CD4-positive, alpha-beta T cell treated with Interleukin-1 beta for 1 hour (primary cell): ENCODE data around the gene ZMIZ2.
A peak's percentile ranks its signal among the peaks of the same experiment; 100 is the strongest.
"Not testable (repeated sequence)": the region's sequence is repeated elsewhere in the genome, so short reads cannot be mapped to it uniquely, and the experiment has no call there.

ENCODE experiments used
- DNase-seq, 2 donors: peaks; one replicate each; pipeline ENCODE4 v3.0.0-alpha.2; 2020 to 2022

The ZMIZ2 gene

DNA sequence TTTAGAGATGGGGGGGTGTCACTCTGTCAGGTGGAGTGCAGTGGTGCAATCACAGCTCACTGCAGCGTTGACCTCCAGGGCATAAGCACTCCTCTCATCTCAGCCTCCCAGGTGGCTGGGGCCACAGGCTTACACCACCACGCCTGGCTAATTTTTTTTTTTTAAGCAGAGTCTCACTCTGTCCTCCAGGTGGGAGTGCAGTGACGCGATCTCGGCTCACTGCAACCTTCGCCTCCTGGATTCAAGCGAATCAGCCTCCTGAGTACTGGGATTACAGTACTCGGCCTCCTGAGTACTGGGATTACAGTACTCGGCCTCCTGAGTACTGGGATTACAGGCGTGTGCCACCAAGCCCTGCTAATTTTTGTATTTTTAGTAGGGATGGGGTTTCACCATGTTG lies 24.2 kb downstream of the ZMIZ2 start:
- DNase-seq, result no peak

DNA sequence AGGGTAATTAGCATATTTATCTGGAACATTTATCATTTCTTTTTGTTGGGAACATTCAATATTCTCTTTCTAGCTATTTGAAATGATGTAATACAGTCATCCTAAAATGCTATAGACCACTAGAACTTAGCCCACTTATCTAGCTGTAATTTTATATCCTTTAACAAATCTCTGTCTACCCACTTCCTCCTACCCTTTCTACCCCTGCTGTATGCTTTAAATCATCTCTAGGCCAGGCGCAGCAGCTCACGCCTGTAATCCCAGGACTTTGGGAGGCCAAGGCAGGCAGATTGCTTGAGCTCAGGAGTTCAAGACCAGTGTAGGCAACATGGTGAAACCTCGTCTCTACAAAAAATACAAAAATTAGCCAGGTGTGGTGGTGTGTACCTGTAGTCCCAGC lies 25.8 kb downstream of the ZMIZ2 start:
- DNase-seq, result not testable (repeated sequence)

DNA sequence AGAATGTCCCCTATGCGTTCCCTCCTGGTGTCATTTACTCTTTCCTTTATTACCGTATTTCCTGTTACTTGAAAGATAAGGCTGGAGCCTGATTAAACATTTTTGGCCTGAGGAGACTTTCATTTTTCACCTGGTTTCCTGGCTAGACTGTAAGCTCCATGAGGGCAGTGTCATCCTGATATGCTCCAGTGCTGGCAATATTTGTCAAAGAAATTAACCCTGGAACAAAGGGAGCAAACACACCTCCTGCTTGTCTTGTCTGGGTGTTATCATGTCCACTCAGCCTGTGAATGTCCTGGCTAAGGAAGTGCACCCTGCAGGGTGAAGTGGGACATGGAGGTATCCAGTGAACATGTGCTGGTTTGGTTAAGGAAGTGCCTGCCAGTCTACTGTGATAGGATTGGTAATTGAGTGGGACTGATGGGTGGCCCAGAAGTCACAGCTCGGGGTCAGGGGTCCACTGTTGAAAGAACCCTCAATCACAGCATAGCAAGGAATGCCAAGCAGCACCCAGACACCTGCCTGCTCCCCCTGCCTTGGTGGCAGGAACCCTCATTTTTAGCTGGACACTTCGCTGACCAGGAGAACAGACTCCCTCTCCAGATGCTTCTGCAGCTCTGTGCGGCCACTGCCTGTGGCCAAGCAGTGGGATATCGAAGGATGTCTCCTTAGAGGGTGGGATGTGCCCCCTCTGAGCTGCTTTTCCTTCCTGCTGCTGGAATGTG lies 26.9 kb downstream of the ZMIZ2 start:
- no peak for DNase-seq

DNA sequence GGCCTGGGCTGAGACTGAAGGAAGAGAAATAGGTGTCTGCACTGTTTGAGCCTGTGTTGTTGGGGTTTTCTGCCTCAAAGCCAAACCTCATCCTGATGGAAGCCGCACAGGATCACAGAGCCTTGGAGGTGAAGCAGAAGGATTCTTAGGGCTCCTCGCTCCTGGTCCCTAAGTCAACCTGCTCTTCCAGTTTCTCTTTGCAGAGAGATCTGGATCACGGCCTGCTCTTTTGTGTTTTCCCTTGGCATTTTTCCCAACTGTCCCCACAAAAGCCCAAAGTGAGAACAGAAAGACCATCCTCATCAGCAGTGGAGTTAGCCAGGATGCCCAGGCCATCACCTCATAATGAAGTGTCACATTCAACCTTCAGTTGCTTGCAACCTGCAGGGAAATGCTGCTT lies 27.6 kb downstream of the ZMIZ2 start:
- no peak for DNase-seq

DNA sequence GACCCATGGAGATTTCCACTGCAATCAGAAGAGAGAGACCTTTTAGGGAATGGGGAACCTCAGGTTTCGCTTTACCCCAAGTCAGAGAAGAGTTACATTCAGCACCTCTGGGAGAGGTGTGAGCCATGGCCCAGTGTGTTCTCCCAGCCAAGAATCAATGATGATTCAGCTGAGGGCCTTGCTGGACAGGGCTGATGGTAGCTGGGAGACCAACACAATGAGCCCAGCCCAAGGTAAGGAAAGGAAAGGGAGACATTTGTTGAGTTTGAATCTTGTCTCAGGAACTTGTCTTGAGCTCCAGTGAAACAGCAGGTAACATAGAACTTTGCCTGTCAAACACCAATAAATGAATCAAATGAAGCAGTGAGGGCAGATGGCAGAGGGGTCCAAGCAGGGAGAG lies 33.8 kb downstream of the ZMIZ2 start:
- no peak for DNase-seq

DNA sequence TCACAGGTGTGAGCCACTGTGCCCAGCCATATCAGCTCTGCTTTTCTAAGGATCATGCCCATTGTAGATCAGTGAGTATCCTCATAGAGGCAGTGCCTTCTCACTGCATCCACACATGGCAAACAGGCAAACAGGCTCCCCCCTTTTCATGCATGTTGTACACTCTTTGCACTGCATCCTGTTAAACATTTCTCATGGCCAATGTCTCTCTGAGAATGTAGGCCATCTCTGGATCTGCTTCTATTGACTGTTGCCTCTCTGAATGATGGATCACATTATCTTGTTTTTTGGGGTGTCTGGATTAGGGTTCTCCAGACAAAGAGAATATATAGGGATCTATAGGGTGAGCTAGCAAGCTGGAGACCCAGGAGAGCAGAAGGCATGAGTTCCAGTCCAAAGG lies 34.8 kb downstream of the ZMIZ2 start:
- no peak for DNase-seq

DNA sequence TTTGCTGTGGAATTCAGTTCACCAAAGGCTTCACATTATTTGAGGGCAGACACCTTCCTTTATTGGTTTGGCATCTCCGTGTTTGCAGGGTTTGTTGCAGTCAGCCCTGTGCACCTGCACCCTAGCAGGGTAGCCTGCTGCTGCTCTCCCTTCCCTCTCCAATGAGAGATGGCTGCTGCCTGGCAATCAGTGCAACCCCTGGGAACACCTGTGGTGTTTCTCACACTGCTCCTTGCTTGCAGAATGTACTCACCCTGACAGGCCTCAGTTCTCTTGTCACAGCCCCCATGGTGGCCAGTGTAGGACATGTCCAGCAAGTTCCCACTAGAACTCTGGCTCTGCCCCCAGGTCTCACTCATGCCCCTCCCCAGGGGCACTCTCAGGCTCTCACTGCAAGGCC lies 35.7 kb downstream of the ZMIZ2 start:
- DNase-seq, result no peak

DNA sequence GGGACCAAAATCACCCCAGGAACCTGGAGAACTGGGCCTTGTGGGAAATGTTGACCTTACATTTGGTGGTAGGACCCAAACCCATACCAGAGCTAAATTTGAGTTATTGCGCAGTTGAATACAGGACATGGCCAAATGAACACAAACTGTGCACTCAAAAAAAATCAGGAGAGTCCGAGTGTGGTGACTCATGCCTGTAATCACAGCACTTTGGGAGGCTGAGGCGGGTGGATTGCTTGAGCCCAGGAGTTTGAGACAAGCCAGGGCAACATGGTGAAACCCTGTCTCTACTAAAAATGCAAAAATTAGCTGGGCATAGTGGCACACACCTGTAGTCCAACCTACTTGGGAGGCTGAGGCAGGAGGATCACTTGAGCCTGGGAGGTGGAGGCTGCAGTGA lies 36.6 kb downstream of the ZMIZ2 start:
- DNase-seq, result not testable (repeated sequence)

DNA sequence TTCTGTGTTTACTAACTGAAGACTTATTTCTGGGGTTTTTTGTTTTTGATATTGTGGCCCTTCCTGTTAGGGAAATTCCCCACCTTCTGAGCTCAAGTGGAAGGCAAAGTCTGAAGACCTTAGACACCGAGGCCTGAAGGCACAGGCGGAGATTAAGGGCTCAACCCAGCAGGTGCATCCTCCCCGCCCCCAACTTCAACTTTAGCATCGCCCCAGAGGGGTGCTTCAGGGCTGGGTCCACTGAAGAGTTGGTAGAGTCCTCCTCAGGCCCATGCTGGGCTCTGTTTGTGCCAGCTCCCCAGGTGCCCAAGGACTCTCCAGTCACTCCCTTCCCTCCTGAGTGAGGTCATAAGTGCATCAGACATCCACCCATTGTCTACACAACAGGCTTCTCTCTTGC lies 38.4 kb downstream of the ZMIZ2 start:
- DNase-seq, result peak in 1 of 2 donors; percentile 46

DNA sequence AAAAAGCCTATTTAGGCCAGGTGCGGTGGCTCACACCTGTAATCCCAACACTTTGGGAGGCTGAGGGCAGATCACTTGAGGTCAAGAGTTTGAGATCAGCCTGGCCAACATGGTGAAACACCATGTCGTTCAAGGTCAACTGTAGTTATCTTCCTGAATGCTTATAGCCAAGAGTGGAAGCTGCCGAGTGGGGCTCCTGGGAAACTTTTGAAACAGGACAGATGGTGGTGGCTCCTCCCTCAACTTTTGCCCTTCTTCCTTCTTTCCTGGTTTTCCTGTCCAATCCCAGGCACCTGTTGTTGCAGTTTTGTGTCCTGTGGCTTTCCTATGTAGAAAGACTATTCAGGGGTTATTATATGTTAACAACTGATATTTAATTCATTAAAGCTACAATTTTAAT lies 39.1 kb downstream of the ZMIZ2 start:
- DNase-seq, result no peak

DNA sequence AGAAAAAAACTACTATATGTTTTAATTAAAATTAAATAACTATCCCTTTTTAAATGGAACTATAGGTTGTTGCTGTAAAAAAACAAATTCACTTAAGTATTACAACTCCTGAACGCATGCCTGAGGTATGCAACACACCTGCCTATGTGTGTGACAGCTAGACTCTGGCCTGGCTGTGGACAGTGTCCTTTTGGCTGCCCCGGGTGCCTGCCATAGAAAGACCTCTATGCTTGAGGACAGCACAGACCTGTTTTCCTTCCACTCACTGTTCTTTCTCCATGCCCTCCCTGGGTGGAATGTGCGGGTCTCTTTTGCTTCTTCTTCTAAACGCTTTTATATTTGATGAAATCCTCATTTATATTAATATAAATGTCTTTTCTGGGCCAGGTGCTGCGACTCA lies 41.3 kb downstream of the ZMIZ2 start:
- no peak for DNase-seq

DNA sequence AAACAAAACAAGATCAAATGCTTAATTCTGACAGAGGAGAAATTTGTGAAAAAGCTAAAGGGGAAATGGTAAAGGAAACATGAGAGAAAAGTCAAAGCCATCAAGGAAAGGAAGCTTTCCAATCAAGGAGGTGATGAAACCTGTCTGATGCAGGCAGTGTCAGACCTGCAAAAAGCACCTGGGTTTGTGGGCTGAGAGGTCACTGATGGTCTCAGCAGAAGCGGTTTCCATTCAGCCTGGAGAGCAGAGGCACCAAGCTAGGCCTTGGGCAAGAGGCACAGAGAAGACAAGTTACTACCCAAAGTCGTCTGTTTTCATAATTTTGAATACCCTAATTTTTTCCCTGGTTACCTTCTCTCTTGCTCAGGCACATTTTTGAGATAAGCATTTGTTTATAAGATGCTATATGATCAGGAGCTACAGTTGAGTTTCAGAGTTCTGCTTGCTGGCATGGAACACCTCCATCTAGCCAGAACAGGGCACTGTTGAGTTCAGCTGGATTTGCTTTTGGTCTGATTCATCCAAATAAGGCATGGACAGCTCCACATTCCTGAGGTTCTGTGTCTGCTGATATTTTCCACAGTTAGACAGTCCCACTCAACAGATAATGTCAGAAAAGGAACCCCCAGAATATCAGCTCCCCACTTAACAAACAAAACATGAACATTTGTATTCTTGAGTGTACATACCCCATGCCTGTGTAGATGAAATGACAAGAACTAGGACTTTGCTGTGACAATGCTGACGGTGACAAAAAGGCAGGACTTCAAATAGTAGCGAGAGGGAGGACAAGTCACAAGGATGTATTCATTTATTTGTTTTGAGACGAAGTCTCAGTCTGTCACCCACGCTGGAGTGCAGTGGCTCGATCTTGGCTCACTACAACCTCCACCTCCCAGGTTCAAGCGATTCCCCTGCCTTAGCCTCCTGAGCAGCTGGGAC lies 42.9 kb downstream of the ZMIZ2 start:
- DNase-seq, result no peak

DNA sequence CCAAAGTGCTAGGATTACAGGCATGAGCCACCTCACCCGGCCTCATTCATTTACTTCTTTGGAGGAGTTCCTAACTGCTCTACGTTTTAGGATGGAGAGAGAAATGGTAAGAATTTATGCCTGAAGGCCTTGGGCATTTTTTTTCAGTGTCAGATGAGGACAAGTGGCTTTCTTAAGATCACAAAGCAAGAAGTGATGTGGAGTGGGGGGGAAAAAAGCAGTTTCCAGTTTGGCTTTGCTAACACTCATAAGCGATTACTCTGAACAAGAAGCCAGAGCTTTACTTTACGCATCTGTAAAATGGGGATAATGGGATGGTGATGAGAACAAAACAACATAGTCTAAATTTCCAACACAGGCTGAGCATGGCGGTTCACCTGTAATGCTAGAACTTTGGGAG lies 45.3 kb downstream of the ZMIZ2 start:
- no peak for DNase-seq

DNA sequence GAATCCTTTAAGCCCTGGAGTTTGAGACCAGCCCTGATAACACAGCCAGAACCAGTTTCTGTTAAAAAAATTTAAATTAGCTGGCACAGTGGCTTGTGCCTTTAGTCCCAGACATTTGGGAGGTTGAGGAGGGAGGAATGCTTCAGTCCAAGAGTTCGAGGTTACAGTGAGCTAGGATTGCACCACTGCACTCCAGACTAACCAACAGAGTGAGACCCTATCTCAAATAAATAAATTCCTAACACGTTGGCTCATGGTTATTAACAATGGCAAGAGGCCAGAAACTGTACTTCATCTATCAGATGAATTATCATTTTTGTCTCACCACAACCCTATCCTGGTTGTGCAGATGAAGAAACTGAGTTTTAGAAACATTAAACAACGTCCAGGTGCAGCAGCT lies 45.7 kb downstream of the ZMIZ2 start:
- no peak for DNase-seq

DNA sequence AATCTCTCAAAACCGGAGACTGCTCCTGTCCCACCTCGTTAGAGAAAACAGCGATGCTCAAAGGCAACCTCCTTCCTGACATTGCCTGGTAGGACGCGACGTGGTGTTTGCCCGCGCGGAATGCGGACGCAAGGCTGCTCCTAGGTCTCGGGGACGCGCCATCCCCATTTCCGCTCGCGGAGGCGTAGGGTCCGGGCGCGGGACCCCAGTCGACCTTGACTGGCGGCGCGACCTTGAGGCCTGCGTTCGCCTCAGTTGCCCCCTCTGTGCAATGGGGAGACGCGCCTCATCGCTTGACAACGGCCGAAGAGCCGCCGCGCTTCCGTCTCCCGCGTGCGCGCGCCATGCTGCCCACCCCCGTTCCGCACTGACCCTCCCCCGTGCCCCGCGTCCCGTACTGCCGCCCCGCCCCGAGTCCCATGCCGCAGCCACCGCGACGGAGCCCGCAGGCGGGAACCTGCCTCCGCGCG lies 47.4 kb downstream of the ZMIZ2 start:
- DNase-seq, result no peak

DNA sequence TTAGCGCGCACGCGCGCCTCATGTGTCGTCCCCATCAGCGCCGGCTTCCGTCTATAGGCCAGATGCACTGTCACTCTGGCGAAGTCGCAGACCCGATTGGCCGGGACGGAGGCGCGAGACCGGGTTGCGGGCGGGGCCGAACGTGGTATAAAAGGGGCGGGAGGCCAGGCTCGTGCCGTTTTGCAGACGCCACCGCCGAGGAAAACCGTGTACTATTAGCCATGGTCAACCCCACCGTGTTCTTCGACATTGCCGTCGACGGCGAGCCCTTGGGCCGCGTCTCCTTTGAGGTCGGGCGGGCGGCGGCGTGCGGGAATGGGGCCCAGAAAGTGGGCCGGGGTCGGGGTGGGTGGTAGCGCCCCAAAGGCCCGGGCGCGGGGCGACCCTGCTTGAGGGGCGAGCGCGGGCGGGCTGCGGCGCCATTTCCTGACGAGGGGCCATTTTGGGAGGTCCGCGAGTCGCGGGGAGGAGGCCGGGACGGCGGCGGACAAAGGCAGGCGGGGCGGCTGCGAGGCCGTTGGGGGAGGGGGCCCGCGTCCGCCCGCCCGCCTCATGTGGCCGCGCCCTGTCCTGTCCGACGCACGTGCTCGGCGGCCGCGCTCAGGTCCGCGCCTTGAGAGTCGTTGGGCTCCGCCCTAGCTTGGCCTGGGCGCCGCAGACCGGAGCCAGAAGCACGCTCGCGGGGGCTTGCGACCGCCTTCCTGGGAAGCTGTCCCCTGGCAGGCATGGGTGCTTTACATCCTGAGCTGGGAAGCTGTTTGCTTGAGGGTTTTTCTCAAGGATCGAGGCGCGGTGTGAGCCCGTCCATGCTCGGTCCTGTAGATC lies 48.1 kb downstream of the ZMIZ2 start, which contains the start of gene PPIA:
PPIA (plus strand) TSS at position 178 of the 825 bp plus-strand sequence; CDS start at position 222, 44 bp downstream.
- peak; percentile 99 for DNase-seq

DNA sequence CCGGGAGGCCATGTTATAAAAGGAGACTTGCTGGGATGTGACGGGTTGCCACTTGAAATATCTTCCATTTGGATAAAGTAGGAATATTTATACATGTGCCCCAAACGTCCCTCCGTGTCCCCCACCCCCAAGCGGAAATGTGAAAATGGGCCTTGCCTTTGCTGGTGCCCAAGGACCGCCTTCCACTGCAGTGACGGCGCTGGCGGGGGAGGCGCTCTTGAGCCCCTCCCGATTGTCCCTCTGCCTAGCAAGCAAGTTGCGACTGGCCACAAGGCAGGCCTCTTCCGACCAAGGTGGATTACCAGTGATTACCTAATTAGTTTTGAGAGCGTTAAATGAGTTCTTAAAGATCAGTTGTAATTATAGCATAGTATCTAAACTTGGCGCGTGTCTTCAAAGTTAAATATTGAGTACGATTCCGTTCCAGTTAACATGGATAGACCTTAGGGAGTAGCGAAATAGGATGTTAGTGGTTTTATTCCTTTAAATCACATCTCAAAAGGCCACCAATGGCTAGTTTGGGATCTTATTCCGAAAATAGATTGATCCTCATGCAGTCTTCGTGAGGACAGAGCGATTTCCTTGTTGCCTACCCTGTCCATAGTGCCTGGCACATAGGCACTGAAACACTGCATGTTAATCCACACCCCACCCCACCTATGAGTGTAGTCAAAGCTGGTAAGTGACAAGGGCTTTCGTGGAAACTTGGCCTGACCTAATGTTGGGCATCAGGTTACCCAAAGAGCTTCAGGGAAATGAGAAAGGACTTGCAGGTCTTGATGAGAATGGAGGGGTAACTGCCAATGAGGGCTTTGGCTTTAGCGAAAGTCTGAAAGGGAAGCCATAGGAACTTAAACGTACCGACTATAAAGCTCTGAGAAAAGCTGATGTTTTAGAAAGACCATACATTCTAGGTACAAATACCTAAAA lies 48.9 kb downstream of the ZMIZ2 start:
- DNase-seq, result peak; percentile 89 to 91

DNA sequence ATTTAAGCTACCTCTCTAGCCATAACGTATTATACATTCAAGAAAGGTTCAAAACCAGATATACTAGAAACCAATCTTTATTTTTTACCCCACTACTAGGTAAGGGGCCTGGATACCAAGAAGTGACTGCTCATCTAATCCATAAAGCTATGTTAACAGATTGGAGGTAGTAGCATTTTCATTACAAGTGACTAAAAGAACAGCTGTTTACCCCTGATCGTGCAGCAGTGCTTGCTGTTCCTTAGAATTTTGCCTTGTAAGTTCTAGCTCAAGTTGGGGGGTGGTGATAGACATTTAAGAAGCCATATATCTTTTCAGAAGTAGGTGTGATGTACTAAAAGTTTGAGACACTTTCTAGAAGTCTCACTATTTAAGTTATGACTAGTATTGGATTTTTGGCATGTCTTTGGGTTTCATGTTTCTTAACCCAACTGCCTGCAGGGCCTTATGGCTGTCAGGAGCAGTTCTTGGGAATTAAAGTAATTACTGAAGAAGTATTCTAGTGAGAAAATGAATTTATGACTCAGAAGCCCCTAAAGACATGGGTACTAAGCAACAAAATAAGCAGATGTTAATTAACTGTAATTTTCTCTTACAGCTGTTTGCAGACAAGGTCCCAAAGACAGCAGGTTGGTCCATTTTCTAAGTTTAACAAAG lies 50.1 kb downstream of the ZMIZ2 start:
- DNase-seq, result no peak

DNA sequence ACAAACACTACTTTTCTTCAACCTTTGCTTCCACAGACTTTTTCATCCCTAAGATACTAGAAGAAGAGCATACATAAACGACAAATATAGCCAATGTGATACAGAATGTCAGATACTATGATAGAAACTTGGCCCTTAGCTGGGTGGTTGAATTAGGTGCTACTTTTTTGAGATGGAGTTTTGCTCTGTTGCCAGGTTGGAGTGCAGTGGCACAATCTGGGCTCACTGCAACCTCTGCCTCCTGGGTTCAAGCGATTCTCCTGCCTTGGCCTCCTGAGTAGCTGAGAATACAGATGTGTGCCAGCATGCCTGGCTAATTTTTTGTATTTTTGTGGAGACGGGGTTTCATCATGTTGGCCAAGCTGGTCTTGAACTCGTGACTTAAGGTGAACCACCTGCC lies 51.3 kb downstream of the ZMIZ2 start:
- DNase-seq, result no peak

DNA sequence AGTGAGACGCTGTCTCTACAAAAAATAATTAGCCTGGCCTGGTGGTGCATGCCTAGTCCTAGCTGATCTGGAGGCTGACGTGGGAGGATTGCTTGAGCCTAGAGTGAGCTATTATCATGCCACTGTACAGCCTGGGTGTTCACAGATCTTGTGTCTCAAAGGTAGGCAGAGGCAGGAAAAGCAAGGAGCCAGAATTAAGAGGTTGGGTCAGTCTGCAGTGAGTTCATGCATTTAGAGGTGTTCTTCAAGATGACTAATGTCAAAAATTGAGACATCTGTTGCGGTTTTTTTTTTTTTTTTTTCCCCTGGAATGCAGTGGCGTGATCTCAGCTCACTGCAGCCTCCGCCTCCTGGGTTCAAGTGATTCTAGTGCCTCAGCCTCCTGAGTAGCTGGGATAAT lies 53.2 kb downstream of the ZMIZ2 start:
- DNase-seq, result no peak

DNA sequence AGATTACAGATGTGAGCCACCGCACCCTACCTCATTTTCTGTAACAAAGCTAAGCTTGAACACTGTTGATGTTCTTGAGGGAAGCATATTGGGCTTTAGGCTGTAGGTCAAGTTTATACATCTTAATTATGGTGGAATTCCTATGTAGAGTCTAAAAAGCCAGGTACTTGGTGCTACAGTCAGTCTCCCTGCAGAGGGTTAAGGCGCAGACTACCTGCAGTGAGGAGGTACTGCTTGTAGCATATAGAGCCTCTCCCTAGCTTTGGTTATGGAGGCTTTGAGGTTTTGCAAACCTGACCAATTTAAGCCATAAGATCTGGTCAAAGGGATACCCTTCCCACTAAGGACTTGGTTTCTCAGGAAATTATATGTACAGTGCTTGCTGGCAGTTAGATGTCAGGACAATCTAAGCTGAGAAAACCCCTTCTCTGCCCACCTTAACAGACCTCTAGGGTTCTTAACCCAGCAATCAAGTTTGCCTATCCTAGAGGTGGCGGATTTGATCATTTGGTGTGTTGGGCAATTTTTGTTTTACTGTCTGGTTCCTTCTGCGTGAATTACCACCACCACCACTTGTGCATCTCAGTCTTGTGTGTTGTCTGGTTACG lies 53.9 kb downstream of the ZMIZ2 start:
- no peak for DNase-seq
